GM12878 (cell line): ENCODE measurements around the gene IGFBP2.

Experiments
- CREB1 ChIP-seq: IDR thresholded peaks from 2 replicates; pipeline ENCODE4 v1.6.1; 2012; ENCODE audit warnings: low read depth, mild to moderate bottlenecking, inconsistent platforms
- CTCF ChIP-seq, 3 experiments: IDR thresholded peaks in 2 of 3; conservative IDR thresholded peaks in 1 of 3; 2 replicates each; pipeline ENCODE4 v1.5.1; 2011; ENCODE audit warnings: low read depth in 3 of 3, low read length in 3 of 3, mild to moderate bottlenecking in 3 of 3, control low read depth in 2 of 3, moderate library complexity in 2 of 3, inconsistent platforms in 1 of 3, mixed read lengths in 1 of 3; ENCODE audit not compliant: control insufficient read depth in 2 of 3, insufficient read depth in 1 of 3; ENCODE audit errors: extremely low read depth in 1 of 3
- MYC ChIP-seq: IDR thresholded peaks from 2 replicates; pipeline ENCODE4 v1.6.1; 2011; ENCODE audit warnings: mild to moderate bottlenecking, low read length, moderate library complexity, inconsistent platforms; ENCODE audit not compliant: insufficient read depth, insufficient replicate concordance, insufficient read length, severe bottlenecking
- POLR2A ChIP-seq: IDR thresholded peaks from 2 replicates; pipeline ENCODE4 v1.6.1; 2011; ENCODE audit warnings: low read depth, mild to moderate bottlenecking, low read length
- RB1 ChIP-seq: fragments of 450-650 bp; formaldehyde crosslinking; IDR thresholded peaks from 2 replicates; pipeline ENCODE4 v1.6.1; 2017; ENCODE audit warnings: mild to moderate bottlenecking, borderline replicate concordance
- RCOR1 ChIP-seq: conservative IDR thresholded peaks from 2 replicates; pipeline ENCODE4 v1.6.1; 2012; ENCODE audit warnings: low read depth, low read length, improper control_type of control experiment
- STAT1 ChIP-seq: fragments of 450-650 bp; conservative IDR thresholded peaks from 2 replicates; pipeline ENCODE4 v1.6.1; 2014; ENCODE audit warnings: antibody characterized with exemption, mild to moderate bottlenecking
- STAT3 ChIP-seq: IDR thresholded peaks from 2 replicates; pipeline ENCODE4 v1.6.1; 2011; ENCODE audit warnings: low read depth, low read length, improper control_type of control experiment
- TCF12 ChIP-seq: IDR thresholded peaks from 2 replicates; pipeline ENCODE4 v1.6.1; 2011; ENCODE audit warnings: low read depth, mild to moderate bottlenecking, low read length

DNA sequence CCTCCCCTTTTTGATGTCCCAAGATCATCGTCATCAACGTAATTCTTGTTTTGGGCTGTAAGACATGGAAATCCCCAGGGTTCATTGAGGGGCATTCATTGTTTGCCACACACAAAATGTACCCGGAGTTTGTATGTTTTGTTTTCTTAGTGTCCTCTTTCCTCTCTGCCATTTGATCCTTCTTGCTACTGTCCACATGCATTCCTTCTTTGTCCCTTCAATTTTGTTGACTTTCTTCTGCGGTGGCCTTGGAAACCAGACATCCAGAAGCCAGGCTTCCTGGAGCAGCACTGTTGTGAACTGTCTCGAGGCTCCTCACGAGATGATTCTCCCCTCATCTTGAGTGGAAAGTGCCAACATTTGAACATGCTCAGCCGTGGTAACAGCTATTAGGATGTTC is 24.8 kb downstream of the IGFBP2 start:
- TF ChIP-seq RB1 (no peak), MYC (no peak), STAT1 (no peak), CTCF (IDR thresholded peaks at IDR 0.05 in 2 of 3, conservative IDR thresholded peaks at IDR 0.05 in 1 of 3; ENCODE audit: control insufficient read depth in 2 of 3, extremely low read depth in 1 of 3, insufficient read depth in 1 of 3, low read depth in 3 of 3, low read length in 3 of 3) (no peak), RCOR1 (no peak), POLR2A (no peak), TCF12 (no peak), CREB1 (no peak), STAT3 (no peak)
